GM20000 (cell line): ENCODE data around the gene TIMM44.

Source experiments
- DNase-seq: peaks from one replicate; pipeline ENCODE4 v3.0.0; 2012; ENCODE audit warnings: low spot score
- TF ChIP-seq, protein P1 (sequence below): IDR thresholded peaks from 2 replicates; pipeline ENCODE4 v1.5.1; 2012; ENCODE audit warnings: mild to moderate bottlenecking, control low read depth; ENCODE audit errors: extremely low read depth, missing control alignments

Gene TIMM44

DNA sequence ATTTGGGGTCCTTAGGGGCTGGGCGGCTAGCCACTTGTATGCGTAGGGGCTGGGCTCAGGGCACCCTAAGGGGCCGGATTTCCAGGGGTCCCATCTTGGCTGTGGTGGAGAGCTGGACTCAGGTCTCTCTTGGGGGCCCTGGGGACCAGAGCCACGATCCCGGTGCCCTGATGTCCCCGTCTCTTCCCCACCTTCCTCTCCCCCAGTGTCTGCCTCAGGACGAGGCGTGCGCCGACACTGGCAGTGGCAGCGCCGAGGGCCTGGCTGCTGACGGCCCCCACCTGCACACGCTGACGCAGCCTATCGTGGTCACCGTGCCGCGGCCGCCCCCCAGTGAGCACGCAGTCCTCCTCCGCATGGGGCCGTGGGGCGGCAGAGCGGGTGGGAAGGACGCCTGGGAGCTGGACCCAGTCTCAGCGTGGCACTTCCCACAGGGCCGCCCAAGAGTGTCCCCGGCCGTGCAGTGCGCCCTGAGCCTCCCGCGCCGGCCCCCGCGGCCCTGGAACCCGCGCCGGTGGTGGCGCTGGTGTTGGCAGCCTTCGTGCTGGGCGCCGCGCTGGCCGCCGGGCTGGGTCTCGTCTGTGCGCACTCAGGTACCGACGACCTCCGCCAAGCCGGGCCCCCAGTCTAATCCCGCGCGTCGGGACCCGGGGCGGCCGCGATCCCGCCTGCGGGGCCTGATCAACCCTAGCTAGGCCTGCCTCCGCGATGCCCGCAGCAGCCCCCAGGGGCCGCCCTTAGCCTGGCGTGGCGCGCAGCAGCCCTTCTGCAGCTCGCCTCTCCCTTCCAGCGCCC lies 26.0 kb downstream of the TIMM44 start:
- peak; percentile 85 for DNase-seq
- TF ChIP-seq, protein P1, sequence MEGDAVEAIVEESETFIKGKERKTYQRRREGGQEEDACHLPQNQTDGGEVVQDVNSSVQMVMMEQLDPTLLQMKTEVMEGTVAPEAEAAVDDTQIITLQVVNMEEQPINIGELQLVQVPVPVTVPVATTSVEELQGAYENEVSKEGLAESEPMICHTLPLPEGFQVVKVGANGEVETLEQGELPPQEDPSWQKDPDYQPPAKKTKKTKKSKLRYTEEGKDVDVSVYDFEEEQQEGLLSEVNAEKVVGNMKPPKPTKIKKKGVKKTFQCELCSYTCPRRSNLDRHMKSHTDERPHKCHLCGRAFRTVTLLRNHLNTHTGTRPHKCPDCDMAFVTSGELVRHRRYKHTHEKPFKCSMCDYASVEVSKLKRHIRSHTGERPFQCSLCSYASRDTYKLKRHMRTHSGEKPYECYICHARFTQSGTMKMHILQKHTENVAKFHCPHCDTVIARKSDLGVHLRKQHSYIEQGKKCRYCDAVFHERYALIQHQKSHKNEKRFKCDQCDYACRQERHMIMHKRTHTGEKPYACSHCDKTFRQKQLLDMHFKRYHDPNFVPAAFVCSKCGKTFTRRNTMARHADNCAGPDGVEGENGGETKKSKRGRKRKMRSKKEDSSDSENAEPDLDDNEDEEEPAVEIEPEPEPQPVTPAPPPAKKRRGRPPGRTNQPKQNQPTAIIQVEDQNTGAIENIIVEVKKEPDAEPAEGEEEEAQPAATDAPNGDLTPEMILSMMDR = peak; percentile 48

DNA sequence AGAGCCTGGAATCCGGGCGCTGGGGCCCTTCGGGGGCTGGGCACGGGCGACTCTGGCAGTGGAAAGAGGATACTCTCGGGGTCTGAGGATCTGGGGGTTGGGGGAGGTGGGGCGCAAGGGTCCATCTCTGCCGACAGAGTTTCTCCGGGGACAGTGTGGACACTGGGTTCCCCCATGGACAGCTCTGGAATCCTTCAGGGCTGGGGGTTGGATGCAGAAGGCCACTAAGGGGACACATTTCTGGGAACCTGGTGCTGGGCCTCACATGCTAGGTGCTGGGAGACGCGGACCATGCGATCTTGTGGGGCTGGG lies 26.6 kb downstream of the TIMM44 start:
- TF ChIP-seq, protein P1 = no peak
- no peak for DNase-seq

DNA sequence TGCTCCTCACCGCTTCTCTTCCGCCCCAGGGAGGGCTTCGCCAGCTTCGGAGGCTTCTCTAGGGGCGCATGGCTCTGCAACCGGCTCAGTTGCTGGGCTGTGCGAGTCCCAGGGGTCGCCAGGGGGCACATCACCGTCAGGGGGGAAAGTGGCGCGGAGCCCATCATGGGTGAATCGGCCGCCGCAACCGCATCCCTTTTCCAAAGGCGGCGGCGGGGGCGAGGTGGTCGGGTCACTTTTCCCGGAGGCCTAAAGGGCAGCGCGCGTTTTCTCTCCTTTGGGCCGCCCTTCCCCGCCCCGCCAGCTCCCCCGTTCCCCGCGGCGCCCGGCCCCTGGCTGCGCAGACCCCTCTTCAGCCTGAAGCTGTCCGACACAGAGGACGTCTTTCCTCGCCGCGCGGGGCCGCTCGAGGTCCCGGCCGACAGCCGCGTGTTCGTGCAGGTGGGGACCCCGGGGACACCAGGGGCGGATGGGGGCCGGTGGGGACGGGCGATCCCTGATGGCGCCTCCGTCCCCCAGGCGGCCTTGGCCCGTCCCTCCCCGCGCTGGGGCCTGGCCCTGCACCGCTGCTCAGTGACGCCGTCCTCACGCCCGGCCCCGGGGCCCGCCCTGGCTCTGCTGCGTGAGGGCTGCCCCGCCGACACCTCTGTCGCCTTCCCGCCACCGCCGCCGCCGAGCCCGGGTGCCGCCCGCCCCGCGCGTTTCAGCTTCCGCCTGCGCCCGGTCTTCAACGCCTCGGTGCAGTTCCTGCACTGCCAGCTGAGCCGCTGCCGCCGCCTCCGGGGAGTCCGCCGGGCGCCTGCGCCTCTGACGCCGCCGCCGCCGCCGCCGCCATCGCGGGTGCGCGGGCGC lies 27.1 kb downstream of the TIMM44 start:
- TF ChIP-seq, protein P1 = no peak
- DNase-seq = peak; percentile 60

DNA sequence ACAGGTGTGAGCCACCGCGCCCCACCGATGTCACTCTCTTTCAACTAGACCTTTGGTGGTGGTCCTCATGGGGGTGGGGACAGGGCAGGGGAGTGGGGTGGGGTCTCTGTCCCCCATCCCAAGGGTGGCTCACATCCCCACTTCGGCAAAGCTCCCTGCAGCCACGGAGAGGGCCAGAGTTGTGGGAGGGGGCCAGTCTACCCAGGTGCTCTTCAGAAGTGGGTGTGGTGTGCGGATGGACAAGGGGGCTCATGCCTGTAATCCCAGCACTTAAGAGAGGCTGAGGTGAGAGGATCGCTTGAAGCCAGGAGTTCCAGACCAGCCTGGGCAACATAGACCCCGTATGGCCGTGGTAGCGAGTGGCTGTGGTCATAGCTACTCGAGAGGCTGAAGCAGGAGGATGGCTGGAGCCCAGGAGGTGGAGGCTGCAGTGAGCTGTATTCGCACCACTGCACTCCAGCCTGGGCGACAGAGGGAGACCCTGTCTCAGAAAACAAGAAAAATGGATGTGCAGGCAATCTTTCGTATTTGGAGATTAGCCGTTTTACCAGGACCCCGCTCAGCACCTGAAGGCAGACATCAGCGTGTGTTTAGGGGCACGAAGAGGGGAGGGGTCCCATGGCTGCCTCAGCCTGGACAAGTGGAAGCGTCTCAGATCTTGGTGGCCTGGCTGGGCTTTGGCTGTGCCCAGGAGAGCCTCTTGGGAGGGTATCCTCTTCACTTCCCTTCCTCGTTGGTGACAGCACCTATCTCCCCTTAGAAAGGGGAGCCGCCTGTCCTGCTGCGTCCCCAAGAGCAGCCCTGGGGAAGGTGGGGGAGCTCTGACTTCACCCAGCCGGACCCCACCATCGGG lies 28.0 kb downstream of the TIMM44 start:
- TF ChIP-seq, protein P1 = no peak
- DNase-seq = no peak

DNA sequence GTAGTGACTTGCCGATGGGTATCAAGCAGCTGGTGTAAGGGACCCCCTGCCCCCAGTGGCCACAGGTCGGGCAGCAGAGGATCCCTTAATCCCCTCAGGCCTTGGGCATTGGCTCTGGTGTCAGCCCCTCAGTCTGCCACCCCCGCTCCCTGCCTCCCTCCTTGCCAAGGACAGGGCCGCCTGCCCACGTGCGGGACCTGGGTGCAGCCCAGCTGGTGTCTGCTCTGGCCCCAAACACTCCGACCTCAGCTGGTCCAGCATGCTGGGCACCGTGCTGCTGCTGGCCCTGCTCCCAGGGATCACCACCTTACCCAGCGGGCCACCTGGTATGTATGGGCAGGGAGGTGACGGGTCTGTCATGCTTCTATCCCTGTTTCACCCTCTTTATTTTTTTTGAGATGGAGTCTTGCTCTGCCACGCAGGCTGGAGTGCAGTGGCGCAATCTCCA lies 28.8 kb downstream of the TIMM44 start, which contains the start of gene TGFBR3L:
TSS of gene TGFBR3L (plus strand) at position 233 of the 448 bp plus-strand sequence.
- TF ChIP-seq, protein P1 = no peak
- DNase-seq = no peak

DNA sequence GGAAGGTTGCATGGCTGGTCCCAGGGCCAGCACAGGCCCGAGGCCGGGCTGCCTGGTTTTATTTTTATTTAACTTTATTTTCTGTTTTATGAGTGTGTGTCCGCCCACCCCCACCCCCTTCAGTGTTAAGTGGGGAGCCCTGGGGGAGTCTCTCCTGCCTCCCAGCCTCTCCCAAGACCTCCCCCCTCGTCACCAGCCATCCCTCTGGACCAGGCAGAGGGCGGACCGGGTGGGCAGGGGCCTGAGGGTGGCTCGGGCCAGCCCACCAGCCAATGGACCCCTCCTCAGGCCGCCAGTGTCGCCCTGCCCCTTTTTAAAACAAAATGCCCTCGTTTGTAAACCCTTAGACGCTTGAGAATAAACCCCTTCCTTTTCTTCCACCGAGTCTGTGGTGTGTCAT lies 29.4 kb downstream of the TIMM44 start:
- no peak for DNase-seq
- TF ChIP-seq, protein P1 = no peak
